ENCODE data around the gene HACD2. TPM values are rescaled to one million over a fixed set of nuclear protein-coding genes. Genes with fewer than 3 reads are reported as not detected.

The HACD2 gene
- polyA plus RNA-seq = 10 to 100 TPM; 19.3 to 37.0 (median 25.3) TPM

DNA sequence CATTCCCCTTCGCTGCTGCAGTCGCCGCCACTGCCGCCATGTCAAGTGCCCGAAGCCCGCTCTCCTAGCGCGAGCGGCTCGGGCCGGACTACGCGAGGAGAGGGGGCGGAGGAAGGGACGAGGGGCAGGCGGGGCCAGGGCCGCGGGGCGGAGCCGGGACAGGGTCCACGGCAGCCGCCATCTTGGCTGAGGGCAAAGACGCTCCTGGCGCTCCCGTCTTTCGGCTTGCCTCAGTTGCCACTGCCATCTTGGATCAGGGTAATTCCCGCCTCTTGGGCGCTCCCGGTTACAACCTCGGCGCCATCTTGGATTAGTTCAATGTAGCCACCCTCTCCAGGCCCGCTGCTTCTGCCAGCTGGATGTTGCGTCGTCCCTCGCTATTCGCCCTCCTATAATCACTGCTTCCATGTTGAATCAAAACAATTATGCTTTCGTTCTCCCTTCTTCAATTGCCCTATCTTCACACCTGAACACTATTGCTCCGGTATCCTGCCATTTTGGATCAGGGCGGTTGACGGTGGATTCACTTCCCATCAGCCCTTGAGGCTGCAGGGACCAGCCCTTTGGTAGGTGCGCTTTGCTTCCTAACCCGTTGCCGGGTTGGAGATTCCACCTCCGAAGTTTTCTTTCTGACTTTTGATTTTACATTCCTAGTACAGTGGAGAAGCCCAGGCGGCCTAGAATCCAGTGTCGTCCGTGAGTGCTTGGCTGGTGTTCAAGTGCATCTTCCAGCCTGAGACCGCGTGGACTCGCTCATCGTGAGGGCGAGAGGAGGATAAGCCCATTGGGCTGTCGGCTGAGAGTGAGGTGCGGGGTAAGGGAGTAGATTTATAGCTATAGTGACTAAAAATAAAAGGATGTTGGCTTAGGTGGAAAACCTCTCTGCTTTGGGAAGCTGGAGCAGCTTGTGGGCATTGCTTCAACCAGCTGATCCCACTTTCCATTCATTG, at the start of gene HACD2:
Gene HACD2 (minus strand): TSS at position 66 of the 950 bp plus-strand sequence. CDS start 26 bp downstream, at position 40.
- Mint-ChIP-seq H3K4me3 (peak within 1 kb of the TSS in 2 of 5 donors; percentile 90 to 91), H3K9me3 (peaks cover 0 to 2% (median 0%) of the 10 kb centered on the region in 6 donors), H3K27ac (peak within 1 kb of the TSS; percentile 68 to 88 (median 84)), H3K27me3 (ENCODE audit: low read depth in 3 of 3) (peaks cover 0 to 2% (median 0%) of the 10 kb centered on the region in 3 donors), H3K4me1 (peaks cover 13 to 22% of the 10 kb centered on the region in 2 donors), H3K36me3 (peaks cover 9 to 20% (median 15%) of the 10 kb centered on the region in 3 donors)
- peak; percentile 93 to 94 (median 93) for DNase-seq

GRCh38 chr3:123634149-123635051, 49.5 kb upstream of the HACD2 start:
- H3K27me3 Mint-ChIP-seq (ENCODE audit: low read depth in 3 of 3) = no peaks in the 10 kb centered on the region
- no peaks in the 10 kb centered on the region for H3K4me1 Mint-ChIP-seq
- no peak overlapping the region for H3K27ac Mint-ChIP-seq
- H3K9me3 Mint-ChIP-seq = no peaks in the 10 kb centered on the region
- no peak overlapping the region for H3K4me3 Mint-ChIP-seq
- no peak for DNase-seq
- peaks cover 5 to 8% (median 6%) of the 10 kb centered on the region in 3 donors for H3K36me3 Mint-ChIP-seq

DNA sequence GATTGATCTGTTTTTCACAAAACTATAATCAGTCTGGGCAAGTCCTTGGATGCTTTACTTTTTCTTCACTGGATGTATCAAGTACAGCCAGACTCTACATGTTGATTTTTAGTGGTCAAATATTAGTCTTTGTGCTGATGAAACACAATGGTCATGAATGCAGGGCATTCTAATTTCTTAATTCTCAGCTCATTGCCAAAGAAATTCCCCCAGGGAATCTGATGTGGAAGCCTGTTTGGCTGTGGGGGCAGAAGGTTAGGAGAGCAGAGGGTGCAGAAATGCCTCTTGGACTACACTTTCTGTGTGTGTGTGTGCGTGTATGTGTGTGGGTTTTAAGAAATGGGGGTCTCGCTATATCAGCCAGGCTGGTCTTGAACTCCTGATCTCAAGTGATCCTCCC, 48.7 kb upstream of the HACD2 start:
- no peaks in the 10 kb centered on the region for H3K4me1 Mint-ChIP-seq
- no peak overlapping the region for H3K27ac Mint-ChIP-seq
- H3K9me3 Mint-ChIP-seq = no peaks in the 10 kb centered on the region
- H3K36me3 Mint-ChIP-seq = peaks cover 5 to 8% (median 6%) of the 10 kb centered on the region in 3 donors
- no peak for DNase-seq
- H3K27me3 Mint-ChIP-seq (ENCODE audit: low read depth in 3 of 3) = peaks cover 0 to 1% (median 0%) of the 10 kb centered on the region in 3 donors
- no peak overlapping the region for H3K4me3 Mint-ChIP-seq

DNA sequence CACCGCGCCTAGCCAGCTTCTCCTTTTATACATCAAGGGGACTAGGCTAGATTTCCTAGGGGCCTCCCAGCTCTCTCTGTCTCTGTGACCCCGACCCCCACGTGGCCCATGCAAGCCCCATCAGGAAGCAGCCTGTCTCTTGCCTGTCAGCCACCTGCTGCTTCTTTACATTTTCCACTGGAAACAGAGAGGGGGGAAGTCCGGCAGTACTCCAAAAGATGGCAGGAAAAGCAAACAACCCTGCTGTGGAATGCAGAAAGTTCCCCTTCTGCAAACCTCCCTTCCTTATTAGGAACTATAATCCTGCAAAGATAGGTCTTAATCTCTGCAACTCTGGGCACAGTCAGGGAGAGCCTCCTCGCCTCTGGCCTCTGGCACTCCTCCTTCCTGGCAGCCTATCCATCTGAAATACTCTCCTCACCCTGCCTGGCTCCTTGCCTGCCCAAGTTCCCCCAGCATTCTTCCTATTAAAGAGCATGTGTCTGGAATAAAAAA, 47.4 kb upstream of the HACD2 start:
- Mint-ChIP-seq H3K27me3 (ENCODE audit: low read depth in 3 of 3) (peaks cover 0 to 1% (median 0%) of the 10 kb centered on the region in 3 donors), H3K4me3 (no peak overlapping the region), H3K9me3 (no peaks in the 10 kb centered on the region), H3K4me1 (no peaks in the 10 kb centered on the region), H3K27ac (no peak overlapping the region), H3K36me3 (peaks cover 5 to 8% (median 6%) of the 10 kb centered on the region in 3 donors)
- DNase-seq = no peak

DNA sequence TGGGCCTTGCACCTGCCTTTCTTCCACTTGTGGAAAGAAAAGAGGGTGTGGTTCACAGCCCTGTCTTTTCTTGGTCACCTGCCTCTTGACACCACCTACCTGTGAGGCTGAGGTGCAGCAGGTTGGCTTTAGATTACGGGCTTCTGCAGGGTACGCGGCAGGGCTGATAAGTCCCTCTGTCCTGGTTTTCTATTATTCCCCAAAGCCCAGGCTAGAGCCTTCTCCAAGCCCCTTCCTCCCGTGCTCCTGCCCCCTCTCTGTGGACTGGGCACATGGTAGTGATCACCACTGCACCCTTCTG, 44.8 kb upstream of the HACD2 start:
- Mint-ChIP-seq H3K4me3 (no peak overlapping the region), H3K27me3 (ENCODE audit: low read depth in 3 of 3) (peaks cover 0 to 6% (median 1%) of the 10 kb centered on the region in 3 donors), H3K4me1 (no peaks in the 10 kb centered on the region), H3K27ac (no peak overlapping the region), H3K9me3 (no peaks in the 10 kb centered on the region), H3K36me3 (peaks cover 3 to 5% (median 5%) of the 10 kb centered on the region in 3 donors)
- DNase-seq = no peak

- Mint-ChIP-seq H3K27me3 (ENCODE audit: low read depth in 3 of 3) (peaks cover 0 to 6% (median 1%) of the 10 kb centered on the region in 3 donors), H3K36me3 (peaks cover 3 to 5% (median 5%) of the 10 kb centered on the region in 3 donors), H3K27ac (no peak overlapping the region), H3K4me3 (no peak overlapping the region), H3K4me1 (no peaks in the 10 kb centered on the region), H3K9me3 (no peaks in the 10 kb centered on the region)
- no peak for DNase-seq
Observed at GRCh38 chr3:123628996-123629746, 44.3 kb upstream of the HACD2 start.

DNA sequence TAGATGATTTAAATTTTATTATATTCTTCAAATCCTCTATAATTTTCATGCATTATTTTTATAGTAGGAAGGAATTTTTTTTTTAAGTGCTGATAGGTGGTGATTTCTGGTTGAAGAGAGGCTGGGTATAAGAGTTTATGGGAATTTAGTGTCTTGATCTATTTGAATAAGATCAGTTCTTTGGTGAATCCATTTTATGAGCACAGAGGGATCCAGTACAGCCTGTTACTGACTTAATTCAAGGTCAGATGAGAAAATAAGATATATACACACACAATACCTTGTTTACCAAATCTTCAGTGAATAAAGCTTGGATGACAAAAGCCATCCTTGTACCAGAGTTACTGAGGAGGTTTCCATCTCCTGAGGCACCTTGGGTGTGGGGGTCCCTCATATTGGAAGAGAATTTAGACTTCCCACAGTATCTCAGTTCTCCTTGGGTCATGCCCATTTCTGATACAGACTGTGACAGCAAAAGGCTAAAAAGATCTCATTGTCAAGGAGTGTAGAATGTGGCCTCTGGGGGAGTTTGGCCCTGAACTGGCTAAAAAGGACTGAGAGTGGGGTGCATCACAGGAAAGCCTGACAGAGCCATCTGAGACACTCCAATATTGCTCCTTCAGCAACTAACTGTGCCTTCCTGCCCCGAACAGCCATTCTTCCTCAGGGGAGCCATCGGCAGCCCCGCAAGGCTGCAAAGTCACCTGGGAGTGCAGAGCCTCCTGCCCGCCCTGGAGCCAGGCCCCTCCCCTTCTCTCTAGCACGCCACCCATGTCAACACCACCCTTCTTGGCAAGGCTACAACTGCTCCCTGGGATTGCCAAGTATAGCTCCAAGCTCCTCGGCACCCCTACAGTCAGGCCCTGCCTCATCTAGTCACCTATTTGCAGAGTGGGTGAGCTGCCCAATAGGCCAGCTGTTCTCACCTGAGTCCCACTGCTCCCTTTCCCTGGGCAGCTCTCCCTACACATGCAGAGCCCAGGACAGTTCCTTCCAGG, 43.1 kb upstream of the HACD2 start:
- no peaks in the 10 kb centered on the region for H3K9me3 Mint-ChIP-seq
- peaks cover 1 to 6% (median 1%) of the 10 kb centered on the region in 3 donors for H3K27me3 Mint-ChIP-seq (ENCODE audit: low read depth in 3 of 3)
- H3K36me3 Mint-ChIP-seq = peaks cover 3 to 5% (median 3%) of the 10 kb centered on the region in 3 donors
- no peak overlapping the region for H3K4me3 Mint-ChIP-seq
- no peak overlapping the region for H3K27ac Mint-ChIP-seq
- DNase-seq = no peak
- no peaks in the 10 kb centered on the region for H3K4me1 Mint-ChIP-seq

DNA sequence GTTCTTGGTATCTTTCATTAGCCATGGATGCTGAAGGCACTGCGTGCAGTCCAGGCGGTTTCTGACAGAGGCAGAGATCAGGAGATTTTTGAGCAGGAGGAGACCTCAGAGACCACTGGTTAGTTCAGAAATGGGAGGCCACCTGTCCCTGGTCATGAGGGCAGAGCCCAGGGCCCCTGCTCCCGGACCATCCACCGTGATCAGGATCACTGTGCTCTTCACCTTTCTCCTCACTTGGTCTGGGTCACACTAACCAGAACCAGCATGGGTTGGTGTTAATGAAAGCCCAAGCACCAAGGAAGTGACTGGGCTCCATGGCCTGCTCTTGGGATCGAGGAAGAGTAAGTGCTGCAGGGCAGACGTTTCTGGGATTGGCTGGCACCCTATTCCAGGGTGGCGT, 42.0 kb upstream of the HACD2 start:
- no peaks in the 10 kb centered on the region for H3K9me3 Mint-ChIP-seq

DNA sequence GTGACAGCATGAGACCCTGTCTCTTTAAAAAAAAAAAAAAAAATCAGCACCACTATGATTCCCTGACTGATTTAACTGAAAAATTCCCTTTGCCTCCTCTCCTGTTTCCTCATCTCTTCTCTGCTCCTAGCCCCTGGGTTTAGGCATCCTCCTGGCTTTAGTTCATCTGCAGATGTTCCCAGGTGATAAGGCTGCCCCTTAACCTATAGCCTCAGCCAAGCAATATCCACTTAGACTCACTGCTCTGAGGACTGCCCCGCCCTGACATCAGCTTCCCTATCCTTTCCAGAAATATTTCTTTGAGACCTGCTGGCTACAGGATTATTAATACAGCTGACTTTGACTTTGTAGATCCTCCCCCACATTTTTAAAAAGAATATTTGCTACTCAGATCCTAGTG, 39.4 kb upstream of the HACD2 start:
- H3K36me3 Mint-ChIP-seq = no peaks in the 10 kb centered on the region
- H3K27me3 Mint-ChIP-seq (ENCODE audit: low read depth in 3 of 3) = peaks cover 1 to 6% (median 3%) of the 10 kb centered on the region in 3 donors
- H3K9me3 Mint-ChIP-seq = no peaks in the 10 kb centered on the region
- DNase-seq = no peak
- no peak overlapping the region for H3K27ac Mint-ChIP-seq
- H3K4me3 Mint-ChIP-seq = no peak overlapping the region
- no peaks in the 10 kb centered on the region for H3K4me1 Mint-ChIP-seq

More for the DNA sequence above, 42.0 kb upstream of the HACD2 start:
- Mint-ChIP-seq H3K4me3 (no peak overlapping the region), H3K27me3 (ENCODE audit: low read depth in 3 of 3) (peaks cover 1 to 6% (median 3%) of the 10 kb centered on the region in 3 donors), H3K4me1 (no peaks in the 10 kb centered on the region), H3K36me3 (no peaks in the 10 kb centered on the region), H3K27ac (no peak overlapping the region)
- DNase-seq = no peak

DNA sequence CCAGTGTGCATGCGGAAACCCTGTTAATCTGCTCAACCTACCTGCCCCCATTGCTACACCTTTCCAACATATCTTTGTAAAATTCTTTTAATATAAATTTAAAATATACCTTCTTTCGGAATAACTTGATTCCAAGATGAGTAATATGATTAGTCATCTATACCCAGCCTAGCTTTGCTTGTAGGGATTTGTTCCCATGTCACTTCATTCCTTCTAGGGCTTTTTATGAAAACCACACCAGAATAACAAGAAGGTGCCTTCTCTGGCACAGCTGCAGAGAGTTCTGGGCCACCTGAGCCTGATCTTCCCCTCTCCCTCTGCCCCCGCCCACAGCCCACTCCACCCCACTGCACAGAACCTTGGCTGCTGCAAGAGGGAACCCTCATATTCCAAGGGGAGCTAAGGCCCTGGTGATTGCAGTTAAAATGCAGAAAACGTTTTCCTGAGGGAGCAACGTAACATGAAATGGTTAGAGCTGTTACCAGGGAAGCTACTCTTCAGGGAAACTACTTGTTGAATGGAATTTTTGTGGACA, 38.6 kb upstream of the HACD2 start:
- Mint-ChIP-seq H3K4me1 (no peaks in the 10 kb centered on the region), H3K4me3 (no peak overlapping the region), H3K27ac (no peak overlapping the region), H3K9me3 (no peaks in the 10 kb centered on the region), H3K27me3 (ENCODE audit: low read depth in 3 of 3) (peaks cover 1 to 6% (median 2%) of the 10 kb centered on the region in 3 donors), H3K36me3 (no peaks in the 10 kb centered on the region)
- DNase-seq = no peak

GRCh38 chr3:123622766-123623165, 37.9 kb upstream of the HACD2 start:
- Mint-ChIP-seq H3K36me3 (no peaks in the 10 kb centered on the region), H3K4me3 (no peak overlapping the region), H3K27me3 (ENCODE audit: low read depth in 3 of 3) (peaks cover 1 to 6% (median 2%) of the 10 kb centered on the region in 3 donors), H3K4me1 (no peaks in the 10 kb centered on the region), H3K27ac (no peak overlapping the region), H3K9me3 (no peaks in the 10 kb centered on the region)
- no peak for DNase-seq

- Mint-ChIP-seq H3K9me3 (no peaks in the 10 kb centered on the region), H3K27ac (no peak overlapping the region), H3K36me3 (no peaks in the 10 kb centered on the region), H3K4me3 (no peak overlapping the region), H3K27me3 (ENCODE audit: low read depth in 3 of 3) (peaks cover 1 to 6% (median 2%) of the 10 kb centered on the region in 3 donors), H3K4me1 (no peaks in the 10 kb centered on the region)
- no peak for DNase-seq
Observed at GRCh38 chr3:123621850-123622189, 37.0 kb upstream of the HACD2 start.
